Measurements from ENCODE around the gene CIC.

DNA sequence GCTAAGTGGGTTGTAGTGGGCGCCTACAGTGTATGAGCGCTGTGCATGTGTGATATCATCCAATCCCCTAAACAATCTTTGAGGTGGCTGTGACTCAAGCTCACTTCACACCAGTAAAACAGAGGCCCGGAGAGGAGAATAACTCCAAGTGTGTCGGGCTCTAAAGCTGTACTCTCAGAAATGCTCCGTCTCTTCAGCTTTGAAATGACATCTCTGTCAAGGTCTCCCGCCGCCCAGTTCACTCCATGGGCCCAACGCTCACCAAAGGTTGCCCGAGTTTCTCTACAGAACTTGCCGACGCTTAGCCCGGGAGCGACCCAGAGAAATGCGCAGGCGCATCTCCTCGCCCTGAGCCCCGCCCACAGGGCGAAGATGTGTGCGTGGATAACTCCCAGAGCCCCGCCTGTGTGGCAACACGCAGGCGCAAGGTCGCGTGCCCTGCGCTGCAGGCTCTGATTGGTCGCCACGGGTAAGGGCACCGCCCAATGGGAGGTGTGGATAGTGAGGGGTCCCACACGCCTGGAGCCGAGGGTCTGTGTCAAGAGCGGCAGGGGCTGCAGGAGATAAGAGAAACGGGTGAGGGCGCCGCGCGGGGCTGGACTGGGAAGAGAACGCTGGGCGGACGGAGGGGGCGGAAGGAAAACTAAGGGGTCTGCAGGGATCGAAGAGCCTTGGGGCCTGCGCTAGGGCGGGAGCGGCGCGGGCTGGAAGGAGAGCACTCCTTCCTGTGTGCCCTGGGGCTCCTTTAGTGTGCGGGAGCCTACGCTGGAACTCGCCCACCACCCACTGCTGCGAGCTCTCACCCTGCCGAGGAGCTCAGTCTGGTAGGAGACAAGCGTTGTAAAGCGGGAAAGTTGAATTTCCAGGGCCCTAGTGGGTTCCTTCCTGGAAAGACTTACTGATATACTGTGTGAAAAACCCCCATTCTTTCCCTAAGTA, 49.0 kb upstream of the CIC start, which contains the start of gene ZNF526:
- TF ChIP-seq, protein P1, sequence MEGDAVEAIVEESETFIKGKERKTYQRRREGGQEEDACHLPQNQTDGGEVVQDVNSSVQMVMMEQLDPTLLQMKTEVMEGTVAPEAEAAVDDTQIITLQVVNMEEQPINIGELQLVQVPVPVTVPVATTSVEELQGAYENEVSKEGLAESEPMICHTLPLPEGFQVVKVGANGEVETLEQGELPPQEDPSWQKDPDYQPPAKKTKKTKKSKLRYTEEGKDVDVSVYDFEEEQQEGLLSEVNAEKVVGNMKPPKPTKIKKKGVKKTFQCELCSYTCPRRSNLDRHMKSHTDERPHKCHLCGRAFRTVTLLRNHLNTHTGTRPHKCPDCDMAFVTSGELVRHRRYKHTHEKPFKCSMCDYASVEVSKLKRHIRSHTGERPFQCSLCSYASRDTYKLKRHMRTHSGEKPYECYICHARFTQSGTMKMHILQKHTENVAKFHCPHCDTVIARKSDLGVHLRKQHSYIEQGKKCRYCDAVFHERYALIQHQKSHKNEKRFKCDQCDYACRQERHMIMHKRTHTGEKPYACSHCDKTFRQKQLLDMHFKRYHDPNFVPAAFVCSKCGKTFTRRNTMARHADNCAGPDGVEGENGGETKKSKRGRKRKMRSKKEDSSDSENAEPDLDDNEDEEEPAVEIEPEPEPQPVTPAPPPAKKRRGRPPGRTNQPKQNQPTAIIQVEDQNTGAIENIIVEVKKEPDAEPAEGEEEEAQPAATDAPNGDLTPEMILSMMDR (optimal IDR thresholded peaks at IDR 0.05 in 1 of 3, IDR thresholded peaks at IDR 0.05 in 1 of 3, conservative IDR thresholded peaks at IDR 0.05 in 1 of 3; ENCODE audit: extremely low read depth in 1 of 3, insufficient read depth in 2 of 3, low read length in 3 of 3): no peak
- TF ChIP-seq EZH2 (IDR thresholded peaks at IDR 0.05; ENCODE audit: low read length): no peak
